K562 (cell line): ENCODE measurements around the gene CA5B. TPM values are rescaled to one million over a fixed set of nuclear protein-coding genes. Genes with fewer than 3 reads are reported as not detected.

Source experiments
- ATAC-seq: fragments of 200-7000 bp; cut with Tn5 transposase; 3 replicates; pipeline ENCODE4 v1.9.1; 2020; ENCODE audit warnings: moderate library complexity
- BruUV-seq: library from RNA; stranded (reverse); fragments of 400-500 nt; replicated peaks from 2 replicates; lab custom pipeline; 2021; lab: Mats Ljungman, UMichigan
- CTCF ChIA-PET: fragments of 300-600 bp; formaldehyde crosslinking; extraction: SDS; loops from one replicate; lab custom pipeline; 2021; ENCODE audit warnings: low intra/inter-chr PET ratio; lab: Yijun Ruan, JAX
- POLR2A ChIA-PET: fragments of 300-600, 350-650 bp; sonication (Branson Sonifier 250); formaldehyde crosslinking; extraction: SDS; loops from one replicate; lab custom pipeline; 2021; ENCODE audit warnings: antibody characterized with exemption, inconsistent platforms; lab: Yijun Ruan, JAX
- DNase-seq, 4 experiments: peaks; one replicate each; pipeline versions ENCODE4 v3.0.0 to v3.0.0-alpha.2; 2011 to 2018; ENCODE audit warnings: low spot score in 3 of 4, mixed read lengths in 3 of 4; ENCODE audit errors: extremely low read depth in 1 of 4
- FAIRE-seq: peaks from 2 replicates; lab custom pipeline; 2011; peaks lifted over from hg19 to GRCh38; lab: Jason Lieb, UNC
- H2AFZ ChIP-seq: 2 replicates; pipeline ENCODE4 v1.6.0; 2011; ENCODE audit warnings: low read depth, low read length, control low read depth, inconsistent platforms
- H3K27ac ChIP-seq: fragments of 200-600 bp; 3 replicates; pipeline ENCODE4 v1.8.0; 2011; ENCODE audit warnings: low read depth, mild to moderate bottlenecking, control low read depth, inconsistent platforms, low read length, moderate library complexity, mixed read lengths; ENCODE audit errors: extremely low read depth
- H3K27me3 ChIP-seq, 2 experiments: fragments of 300-600 bp in 1 of 2; 2 replicates in 1 of 2; 3 replicates in 1 of 2; pipeline versions ENCODE4 v1.6.0 to v1.8.0; 2011; ENCODE audit warnings: inconsistent platforms in 2 of 2, low read length in 2 of 2, mild to moderate bottlenecking in 1 of 2, mixed read lengths in 1 of 2, moderate library complexity in 1 of 2; ENCODE audit not compliant: control insufficient read depth in 2 of 2, insufficient read depth in 2 of 2
- H3K36me3 ChIP-seq: fragments of 300-600 bp; 3 replicates; pipeline ENCODE4 v1.8.0; 2011; ENCODE audit warnings: mild to moderate bottlenecking, low read length, inconsistent platforms; ENCODE audit not compliant: control insufficient read depth, insufficient read depth
- H3K4me1 ChIP-seq, 2 experiments: fragments of 200-600 bp in 1 of 2; replicated peaks in 1 of 2; 2 replicates in 1 of 2; 3 replicates in 1 of 2; pipeline versions ENCODE4 v1.5.1 to v1.8.0; 2011; ENCODE audit warnings: inconsistent platforms in 2 of 2, low read length in 2 of 2, mild to moderate bottlenecking in 1 of 2, mixed read lengths in 1 of 2, moderate library complexity in 1 of 2; ENCODE audit not compliant: control insufficient read depth in 2 of 2, insufficient read depth in 2 of 2
- H3K4me2 ChIP-seq: 2 replicates; pipeline ENCODE4 v1.6.1; 2011; ENCODE audit warnings: low read length, control low read depth, inconsistent platforms, mixed read lengths; ENCODE audit not compliant: insufficient read depth
- H3K4me3 ChIP-seq: fragments of 200-600 bp; sonication (generic), shearing (Covaris generic); 2 replicates; pipeline ENCODE4 v1.5.1; 2016; ENCODE audit warnings: control low read depth, inconsistent platforms
- H3K79me2 ChIP-seq: fragments of 200-600 bp; 3 replicates; pipeline ENCODE4 v1.8.0; 2011; ENCODE audit warnings: low read length, inconsistent platforms; ENCODE audit not compliant: control insufficient read depth, insufficient read depth
- H3K9ac ChIP-seq, 2 experiments: 2 replicates each; pipeline versions ENCODE4 v1.6.0 to v1.6.1; 2011; ENCODE audit warnings: low read depth in 2 of 2, low read length in 2 of 2, control low read depth in 1 of 2, inconsistent platforms in 1 of 2, mild to moderate bottlenecking in 1 of 2, mixed read lengths in 1 of 2; ENCODE audit not compliant: insufficient read depth in 1 of 2
- H3K9me1 ChIP-seq: one replicate; pipeline ENCODE4 v1.6.0; 2011; ENCODE audit warnings: inconsistent platforms, mild to moderate bottlenecking, low read length, moderate library complexity; ENCODE audit not compliant: control insufficient read depth, insufficient read depth
- H3K9me3 ChIP-seq: replicated peaks from 2 replicates; pipeline ENCODE4 v1.5.1; 2011; ENCODE audit warnings: low read depth, low read length, inconsistent platforms; ENCODE audit not compliant: control insufficient read depth, insufficient read depth
- H4K20me1 ChIP-seq: replicated peaks from 2 replicates; pipeline ENCODE4 v1.6.1; 2011; ENCODE audit warnings: low read length, inconsistent platforms, mixed read lengths; ENCODE audit not compliant: control insufficient read depth, insufficient read depth
- CBFA2T3 ChIP-seq: fragments of 450-650 bp; IDR thresholded peaks from 2 replicates; pipeline ENCODE4 v1.6.1; 2017
- IFI16 ChIP-seq: fragments of 250-450 bp; sonication (Bioruptor Pico); IDR thresholded peaks from 2 replicates; pipeline ENCODE4 v2.1.2; 2022; ENCODE audit warnings: mild to moderate bottlenecking, inconsistent platforms
- NCOA4 ChIP-seq: fragments of 450-650 bp; IDR thresholded peaks from 2 replicates; pipeline ENCODE4 v1.6.1; 2018; ENCODE audit warnings: mild to moderate bottlenecking; ENCODE audit not compliant: partially characterized antibody
- TFAP4 ChIP-seq: sonication (generic); formaldehyde crosslinking; IDR thresholded peaks from 2 replicates; pipeline ENCODE4 v1.8.0; 2022; ENCODE audit warnings: missing genetic modification reagents, mild to moderate bottlenecking, moderate library complexity, borderline replicate concordance
- ZBTB43 ChIP-seq: sonication (generic); formaldehyde crosslinking; IDR thresholded peaks from 2 replicates; pipeline ENCODE4 v1.8.0; 2023; ENCODE audit warnings: mild to moderate bottlenecking, missing genetic modification reagents
- WGBS: fragments of 100-300 bp; shearing (Covaris generic); methylation state at CpG from one replicate; pipeline ENCODE4 v1.1.6; 2016; ENCODE audit warnings: low coverage, mixed read lengths; ENCODE audit not compliant: insufficient coverage; ENCODE audit errors: missing lambda C conversion rate; 5-methylcytosine and 5-hydroxymethylcytosine counted together
- in situ Hi-C: fragments of 300-500 bp; cut with MboI; formaldehyde crosslinking; loops from 4 replicates; pipeline ENCODE4 v1.15.0; 2018; ENCODE audit warnings: inconsistent platforms, mixed read lengths
- intact Hi-C: fragments of 100-400 bp; cut with micrococcal nuclease; formaldehyde crosslinking; loops from 2 replicates; pipeline ENCODE4 v1.14.2; 2022
- polyA plus RNA-seq, 8 experiments: library from polyadenylated mRNA; depleted of rRNA in 4 of 8; stranded (reverse) in 5 of 8; unstranded in 3 of 8; fragments of >200 nt; fragmentation: Nextera tagmentation in 2 of 8; fragmentation: Illumina TruSeq in 1 of 8; extraction: Ambion mirVana in 2 of 8; extraction: Trizol in 1 of 8; gene quantifications; 2 replicates each; pipeline versions ENCODE4 v1.2.1 to v1.2.3, GENCODE V29; 2011 to 2014; ENCODE audit warnings: inconsistent platforms in 1 of 8, missing spikeins in 1 of 8
- total RNA-seq, 7 experiments: library from RNA; depleted of rRNA in 6 of 7; stranded (reverse); fragments of >200 nt in 6 of 7; fragmentation: Illumina TruSeq in 2 of 7; extraction: Trizol in 2 of 7; gene quantifications; 2 replicates each; pipeline versions ENCODE4 v1.2.1 to v1.2.3, GENCODE V29; 2011 to 2021; ENCODE audit warnings: low replicate concordance in 1 of 7
- TF ChIP-seq, protein P1 (sequence below), 2 experiments: fragments of 450-650 bp; conservative IDR thresholded peaks; 2 replicates each; pipeline ENCODE4 v1.6.1; 2017; ENCODE audit warnings: mild to moderate bottlenecking in 2 of 2, moderate library complexity in 2 of 2
- TF ChIP-seq, protein P2 (sequence below): fragments of 450-650 bp; IDR thresholded peaks from 2 replicates; pipeline ENCODE4 v1.6.1; 2017; ENCODE audit warnings: mild to moderate bottlenecking, moderate library complexity
- TF ChIP-seq, protein P3 (sequence below), 2 experiments: fragments of 250-450 bp in 1 of 2; fragments of 450-650 bp in 1 of 2; sonication (Bioruptor Pico) in 1 of 2; IDR thresholded peaks; 2 replicates each; pipeline versions ENCODE4 v1.6.1 to v1.8.0; 2016 to 2021; ENCODE audit warnings: mild to moderate bottlenecking in 2 of 2, moderate library complexity in 2 of 2, missing compliant biosample characterization in 1 of 2, missing genetic modification characterization in 1 of 2
- TF ChIP-seq, protein P4 (sequence below): IDR thresholded peaks from 2 replicates; pipeline ENCODE4 v1.6.1; 2014; ENCODE audit warnings: antibody characterized with exemption
- TF ChIP-seq, protein P5 (sequence below), 2 experiments: fragments of 450-650 bp in 1 of 2; sonication (generic) in 1 of 2; formaldehyde crosslinking in 1 of 2; IDR thresholded peaks in 1 of 2; conservative IDR thresholded peaks in 1 of 2; 2 replicates each; pipeline versions ENCODE4 v1.6.1 to v1.8.1; 2016 to 2023; ENCODE audit warnings: mild to moderate bottlenecking in 2 of 2, moderate library complexity in 2 of 2, inconsistent platforms in 1 of 2, missing genetic modification reagents in 1 of 2

Gene CA5B
- total and polyA plus RNA-seq, 9 of the 15 experiments (the other 6 are each of a cell fraction or from before 2014, with no cell fraction given) = 0.55 to 3.7 (median 2.6) TPM

GRCh38 chrX:15744181-15744867, 6.3 kb downstream of the CA5B start (continued):
- no peak for TF ChIP-seq ZBTB43
- no peak for TF ChIP-seq NCOA4
- TF ChIP-seq, protein P1, sequence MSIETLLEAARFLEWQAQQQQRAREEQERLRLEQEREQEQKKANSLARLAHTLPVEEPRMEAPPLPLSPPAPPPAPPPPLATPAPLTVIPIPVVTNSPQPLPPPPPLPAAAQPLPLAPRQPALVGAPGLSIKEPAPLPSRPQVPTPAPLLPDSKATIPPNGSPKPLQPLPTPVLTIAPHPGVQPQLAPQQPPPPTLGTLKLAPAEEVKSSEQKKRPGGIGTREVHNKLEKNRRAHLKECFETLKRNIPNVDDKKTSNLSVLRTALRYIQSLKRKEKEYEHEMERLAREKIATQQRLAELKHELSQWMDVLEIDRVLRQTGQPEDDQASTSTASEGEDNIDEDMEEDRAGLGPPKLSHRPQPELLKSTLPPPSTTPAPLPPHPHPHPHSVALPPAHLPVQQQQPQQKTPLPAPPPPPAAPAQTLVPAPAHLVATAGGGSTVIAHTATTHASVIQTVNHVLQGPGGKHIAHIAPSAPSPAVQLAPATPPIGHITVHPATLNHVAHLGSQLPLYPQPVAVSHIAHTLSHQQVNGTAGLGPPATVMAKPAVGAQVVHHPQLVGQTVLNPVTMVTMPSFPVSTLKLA (conservative IDR thresholded peaks at IDR 0.05) = no peak
- TF ChIP-seq TFAP4 = no peak
- peak; percentile 46; the same call in 1 of the 2 replicates for TF ChIP-seq CBFA2T3
- TF ChIP-seq IFI16 (CRISPR knock-in tag) = no peak

GRCh38 chrX:15745179-15745578, 7.1 kb downstream of the CA5B start:
- BruUV-seq = no TSS peak
- ChIA-PET POLR2A (no interaction called here), CTCF (interaction anchor here (0.6 kb wide), 1 partner anchor 168 kb away, joined by 3 read pairs; no protein-coding TSS in a partner anchor)
- no peaks in the 10 kb centered on the region for H3K79me2 ChIP-seq
- no peak overlapping the region for H2AFZ ChIP-seq
- no peaks in the 10 kb centered on the region for H3K9me3 ChIP-seq
- H4K20me1 ChIP-seq = no peaks in the 10 kb centered on the region
- no peaks in the 10 kb centered on the region for H3K27me3 ChIP-seq
- 83% methylated on average over 4 of the region's 4 CpGs for WGBS
- in situ Hi-C loops = no loop called here
- H3K4me3 ChIP-seq = no peak overlapping the region
- H3K4me2 ChIP-seq = no peak overlapping the region
- DNase-seq (no peak), FAIRE-seq (no peak), ATAC-seq (no peak)
- H3K27ac ChIP-seq = no peak overlapping the region
- intact Hi-C loops = no loop called here
- H3K9me1 ChIP-seq = no peaks in the 10 kb centered on the region
- no peaks in the 10 kb centered on the region for H3K36me3 ChIP-seq
- H3K4me1 ChIP-seq = peaks cover 0 to 4% of the 10 kb centered on the region in 2 experiments; a peak in 3 of 5 replicates
- H3K9ac ChIP-seq = no peak overlapping the region
- TF ChIP-seq, protein P2, sequence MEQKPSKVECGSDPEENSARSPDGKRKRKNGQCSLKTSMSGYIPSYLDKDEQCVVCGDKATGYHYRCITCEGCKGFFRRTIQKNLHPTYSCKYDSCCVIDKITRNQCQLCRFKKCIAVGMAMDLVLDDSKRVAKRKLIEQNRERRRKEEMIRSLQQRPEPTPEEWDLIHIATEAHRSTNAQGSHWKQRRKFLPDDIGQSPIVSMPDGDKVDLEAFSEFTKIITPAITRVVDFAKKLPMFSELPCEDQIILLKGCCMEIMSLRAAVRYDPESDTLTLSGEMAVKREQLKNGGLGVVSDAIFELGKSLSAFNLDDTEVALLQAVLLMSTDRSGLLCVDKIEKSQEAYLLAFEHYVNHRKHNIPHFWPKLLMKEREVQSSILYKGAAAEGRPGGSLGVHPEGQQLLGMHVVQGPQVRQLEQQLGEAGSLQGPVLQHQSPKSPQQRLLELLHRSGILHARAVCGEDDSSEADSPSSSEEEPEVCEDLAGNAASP = no peak
- TF ChIP-seq, protein P3, sequence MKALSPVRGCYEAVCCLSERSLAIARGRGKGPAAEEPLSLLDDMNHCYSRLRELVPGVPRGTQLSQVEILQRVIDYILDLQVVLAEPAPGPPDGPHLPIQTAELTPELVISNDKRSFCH (CRISPR knock-in tag; IDR thresholded peaks at IDR 0.05) = no peak
- TF ChIP-seq, protein P3 (tag; IDR thresholded peaks at IDR 0.05) = no peak
- TF ChIP-seq, protein P4, sequence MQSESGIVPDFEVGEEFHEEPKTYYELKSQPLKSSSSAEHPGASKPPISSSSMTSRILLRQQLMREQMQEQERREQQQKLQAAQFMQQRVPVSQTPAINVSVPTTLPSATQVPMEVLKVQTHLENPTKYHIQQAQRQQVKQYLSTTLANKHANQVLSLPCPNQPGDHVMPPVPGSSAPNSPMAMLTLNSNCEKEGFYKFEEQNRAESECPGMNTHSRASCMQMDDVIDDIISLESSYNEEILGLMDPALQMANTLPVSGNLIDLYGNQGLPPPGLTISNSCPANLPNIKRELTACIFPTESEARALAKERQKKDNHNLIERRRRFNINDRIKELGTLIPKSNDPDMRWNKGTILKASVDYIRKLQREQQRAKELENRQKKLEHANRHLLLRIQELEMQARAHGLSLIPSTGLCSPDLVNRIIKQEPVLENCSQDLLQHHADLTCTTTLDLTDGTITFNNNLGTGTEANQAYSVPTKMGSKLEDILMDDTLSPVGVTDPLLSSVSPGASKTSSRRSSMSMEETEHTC = no peak
- TF ChIP-seq, protein P5, sequence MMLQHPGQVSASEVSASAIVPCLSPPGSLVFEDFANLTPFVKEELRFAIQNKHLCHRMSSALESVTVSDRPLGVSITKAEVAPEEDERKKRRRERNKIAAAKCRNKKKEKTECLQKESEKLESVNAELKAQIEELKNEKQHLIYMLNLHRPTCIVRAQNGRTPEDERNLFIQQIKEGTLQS (IDR thresholded peaks at IDR 0.05) = peak; percentile 64
- TF ChIP-seq, protein P5 (CRISPR knock-in tag; conservative IDR thresholded peaks at IDR 0.05) = no peak
